Astrocyte of the spinal cord (primary cell): ENCODE data around the gene DIAPH1.

Source experiments
- DNase-seq: peaks from one replicate; pipeline ENCODE4 v3.0.0; 2011; ENCODE audit warnings: low read depth, low spot score
- H3K4me3 ChIP-seq: 2 replicates; pipeline ENCODE4 v1.5.1; 2011; ENCODE audit warnings: low read depth, mild to moderate bottlenecking, low read length, moderate library complexity
- in situ Hi-C: cut with HindIII; loops from 2 replicates; pipeline ENCODE4 v1.10.0; 2017; ENCODE audit warnings: low sequenced_read_pairs
- TF ChIP-seq, protein P1 (sequence below): IDR thresholded peaks from 2 replicates; pipeline ENCODE4 v1.5.1; 2012; ENCODE audit warnings: low read depth, mild to moderate bottlenecking, low read length, inconsistent platforms

DIAPH1 gene

DNA sequence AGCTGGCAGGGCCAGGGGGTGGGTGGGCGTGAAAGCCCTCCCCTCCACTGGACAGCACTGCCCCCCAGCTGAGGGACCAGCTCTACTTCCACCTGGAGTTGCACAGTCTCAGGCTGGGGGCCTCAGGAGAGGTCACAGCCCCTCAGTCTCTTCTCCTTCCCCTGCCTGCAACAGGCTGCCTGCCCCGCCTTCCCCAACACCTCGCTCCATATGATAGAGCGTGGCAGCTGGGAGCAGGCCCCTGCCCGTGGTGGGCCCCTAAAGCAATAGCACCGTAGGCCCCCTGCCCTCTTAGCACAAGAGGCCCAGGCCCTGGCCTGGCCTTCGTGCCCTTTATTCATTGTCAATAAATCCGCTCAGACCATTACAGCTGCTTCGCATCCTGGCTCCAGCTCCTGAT is 21.9 kb upstream of the DIAPH1 start:
- in situ Hi-C loops, result no loop called here
- no peak overlapping the region for H3K4me3 ChIP-seq
- TF ChIP-seq, protein P1, sequence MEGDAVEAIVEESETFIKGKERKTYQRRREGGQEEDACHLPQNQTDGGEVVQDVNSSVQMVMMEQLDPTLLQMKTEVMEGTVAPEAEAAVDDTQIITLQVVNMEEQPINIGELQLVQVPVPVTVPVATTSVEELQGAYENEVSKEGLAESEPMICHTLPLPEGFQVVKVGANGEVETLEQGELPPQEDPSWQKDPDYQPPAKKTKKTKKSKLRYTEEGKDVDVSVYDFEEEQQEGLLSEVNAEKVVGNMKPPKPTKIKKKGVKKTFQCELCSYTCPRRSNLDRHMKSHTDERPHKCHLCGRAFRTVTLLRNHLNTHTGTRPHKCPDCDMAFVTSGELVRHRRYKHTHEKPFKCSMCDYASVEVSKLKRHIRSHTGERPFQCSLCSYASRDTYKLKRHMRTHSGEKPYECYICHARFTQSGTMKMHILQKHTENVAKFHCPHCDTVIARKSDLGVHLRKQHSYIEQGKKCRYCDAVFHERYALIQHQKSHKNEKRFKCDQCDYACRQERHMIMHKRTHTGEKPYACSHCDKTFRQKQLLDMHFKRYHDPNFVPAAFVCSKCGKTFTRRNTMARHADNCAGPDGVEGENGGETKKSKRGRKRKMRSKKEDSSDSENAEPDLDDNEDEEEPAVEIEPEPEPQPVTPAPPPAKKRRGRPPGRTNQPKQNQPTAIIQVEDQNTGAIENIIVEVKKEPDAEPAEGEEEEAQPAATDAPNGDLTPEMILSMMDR, result no peak

GRCh38 chr5:141640051-141640415 is 21.2 kb upstream of the DIAPH1 start:
- no peak overlapping the region for H3K4me3 ChIP-seq
- in situ Hi-C loops, result no loop called here
- DNase-seq, result no peak
- TF ChIP-seq, protein P1, result no peak

More for the DNA sequence above, 21.9 kb upstream of the DIAPH1 start:
- no peak for DNase-seq

GRCh38 chr5:141639357-141640050 is 20.7 kb upstream of the DIAPH1 start:
- DNase-seq, result no peak
- TF ChIP-seq, protein P1, result no peak
- in situ Hi-C loops, result no loop called here
- no peak overlapping the region for H3K4me3 ChIP-seq

- TF ChIP-seq, protein P1, result no peak
- in situ Hi-C loops, result no loop called here
Measured at GRCh38 chr5:141638771-141639170, 20.0 kb upstream of the DIAPH1 start.

GRCh38 chr5:141637767-141638419 is 19.1 kb upstream of the DIAPH1 start:
- in situ Hi-C loops, result no loop called here
- TF ChIP-seq, protein P1, result peak; percentile 34
- peak overlapping the region; percentile 92 for H3K4me3 ChIP-seq
- DNase-seq, result peak; percentile 49

More at GRCh38 chr5:141638771-141639170, 20.0 kb upstream of the DIAPH1 start:
- no peak overlapping the region for H3K4me3 ChIP-seq
- DNase-seq, result no peak

- TF ChIP-seq, protein P1, result no peak
- DNase-seq, result no peak
- in situ Hi-C loops, result no loop called here
- peak overlapping the region; percentile 92 for H3K4me3 ChIP-seq
Measured at GRCh38 chr5:141637123-141637766, 18.4 kb upstream of the DIAPH1 start.
